ENCODE measurements around the gene SORL1.

- no peak for TF ChIP-seq CTCF (conservative IDR thresholded peaks at IDR 0.05 in 1 of 2, IDR thresholded peaks at IDR 0.05 in 1 of 2; ENCODE audit: extremely low read depth in 1 of 2, insufficient read depth in 1 of 2, low read depth in 1 of 2, low read length in 2 of 2)
- no peak for TF ChIP-seq EZH2 (IDR thresholded peaks at IDR 0.05; ENCODE audit: borderline replicate concordance, low read length)
Observed at GRCh38 chr11:121530257-121530656, 78.1 kb downstream of the SORL1 start.
